GM12875 (cell line): Measurements from ENCODE around the gene PPP1R16B.

Experiments used
- H3K4me3 ChIP-seq: one replicate; pipeline ENCODE4 v1.5.1; 2011; ENCODE audit warnings: low read depth, low read length, control low read depth
- CTCF ChIP-seq: IDR thresholded peaks from 2 replicates; pipeline ENCODE4 v1.5.1; 2011; ENCODE audit warnings: low read depth, mild to moderate bottlenecking, control low read depth, inconsistent platforms, low read length, moderate library complexity, borderline replicate concordance; ENCODE audit not compliant: insufficient read depth

Gene PPP1R16B

DNA sequence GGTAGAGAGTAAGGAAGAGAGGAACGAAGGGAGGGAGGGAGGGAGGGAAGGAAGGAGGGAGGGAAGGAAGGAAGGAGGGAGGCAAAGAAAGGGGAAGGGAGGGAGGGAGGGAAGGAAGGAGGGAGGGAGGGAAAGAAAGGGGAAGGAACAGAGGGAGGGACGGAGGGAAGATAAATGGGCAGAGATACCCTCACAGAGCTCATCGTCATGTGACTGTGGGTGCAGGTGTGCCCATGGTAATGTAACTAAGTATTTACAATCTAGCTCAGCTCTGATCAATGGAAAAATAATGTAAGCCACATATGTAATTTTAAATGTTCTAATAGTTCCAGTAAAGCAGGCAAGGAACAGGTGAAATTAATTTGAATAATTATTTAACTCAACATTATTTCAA is 66.1 kb downstream of the PPP1R16B start:
- no peak for TF ChIP-seq CTCF
- no peak overlapping the region for H3K4me3 ChIP-seq

DNA sequence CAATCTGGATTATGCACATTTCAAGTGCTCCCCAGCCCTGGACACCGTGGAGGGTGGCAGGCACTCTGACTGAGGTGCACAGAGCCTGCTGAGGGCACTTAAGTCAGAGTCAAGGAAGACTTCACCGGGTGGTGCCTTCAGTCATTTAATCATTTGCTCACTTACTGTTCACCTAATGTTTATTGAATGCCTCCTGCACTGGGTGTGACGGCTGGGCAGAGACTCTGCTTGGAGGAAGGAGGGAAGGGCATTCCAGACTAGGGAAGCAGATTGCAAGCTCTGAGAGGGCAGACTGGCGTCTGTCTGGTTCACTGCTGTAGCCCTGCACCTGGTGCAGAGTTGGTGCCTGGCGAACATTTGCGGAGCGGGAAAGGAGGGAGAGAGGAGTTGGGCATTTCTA is 66.5 kb downstream of the PPP1R16B start:
- TF ChIP-seq CTCF = no peak
- peak overlapping the region; percentile 8 for H3K4me3 ChIP-seq

GRCh38 chr20:38872491-38873049 is 67.1 kb downstream of the PPP1R16B start:
- H3K4me3 ChIP-seq = peak overlapping the region; percentile 21
- no peak for TF ChIP-seq CTCF

DNA sequence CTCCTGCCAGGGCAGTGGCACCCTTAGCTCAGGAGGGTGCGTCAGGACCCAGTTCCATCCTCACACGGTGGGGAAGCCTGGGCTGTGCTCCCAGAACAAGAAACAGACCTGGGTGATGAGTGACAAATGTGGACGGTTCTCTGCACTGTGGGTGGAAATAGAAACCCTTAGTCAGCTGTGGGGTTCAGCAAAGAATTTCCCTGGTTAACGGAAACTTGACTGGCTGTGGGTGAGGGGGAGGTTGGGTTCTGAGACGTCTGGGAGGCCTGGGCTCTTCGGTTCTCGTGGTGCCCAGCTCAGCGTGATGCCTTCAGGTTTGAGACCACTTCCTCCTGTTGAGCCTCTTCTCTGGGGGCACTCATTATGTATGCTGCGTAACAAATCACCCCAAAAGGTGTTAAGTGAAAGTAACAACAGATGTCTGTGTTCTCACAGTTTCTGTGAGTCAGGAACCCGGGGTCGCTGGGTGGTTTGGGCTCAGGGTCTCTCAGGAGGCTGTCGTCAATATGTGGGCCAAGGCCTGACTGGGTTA is 67.6 kb downstream of the PPP1R16B start:
- no peak for TF ChIP-seq CTCF
- H3K4me3 ChIP-seq = peak overlapping the region; percentile 21

DNA sequence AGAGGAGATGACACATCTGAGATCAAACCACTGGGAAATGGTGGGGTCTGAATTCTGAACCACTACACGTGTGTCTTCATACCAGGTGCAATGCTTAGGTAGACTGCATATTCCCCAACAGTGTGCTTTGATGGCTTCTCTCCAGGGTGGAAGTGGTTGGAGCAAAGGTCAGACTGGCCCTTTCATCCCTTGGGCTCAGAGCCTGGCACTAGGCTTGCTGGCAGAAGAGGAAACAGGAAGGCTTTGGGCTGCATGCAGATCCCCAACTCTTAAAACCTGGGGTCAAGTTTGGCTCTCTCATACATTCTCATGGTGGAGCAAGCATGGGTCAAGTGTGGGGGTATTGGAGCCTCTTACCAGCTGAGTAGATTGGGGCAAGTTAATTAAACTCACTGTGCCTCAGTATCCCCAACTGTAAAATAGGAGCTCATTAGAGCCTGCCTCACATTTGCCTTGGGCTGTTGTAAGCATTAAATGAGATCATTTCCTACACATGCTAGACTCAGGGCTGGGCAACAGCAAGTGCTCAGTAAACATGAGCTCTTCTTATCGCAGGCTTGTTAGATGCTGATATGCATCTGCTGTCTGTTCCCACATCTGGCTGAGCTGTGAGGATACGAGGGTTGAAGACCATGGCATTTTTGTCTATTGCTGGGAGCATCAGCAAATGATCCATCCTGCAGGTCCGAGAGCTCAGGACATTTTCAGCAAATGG is 69.1 kb downstream of the PPP1R16B start:
- TF ChIP-seq CTCF = no peak
- H3K4me3 ChIP-seq = no peak overlapping the region

- no peak overlapping the region for H3K4me3 ChIP-seq
- TF ChIP-seq CTCF = no peak
These were observed 69.9 kb downstream of the PPP1R16B start for GRCh38 chr20:38875175-38875993.
